Measurements from ENCODE around the gene SCT. TPM values are rescaled to one million over a fixed set of nuclear protein-coding genes. Genes with fewer than 3 reads are reported as not detected.

Gene SCT
- total and polyA plus RNA-seq, 2 of the 4 experiments (the other 2 are of a cell fraction) = not detected

DNA sequence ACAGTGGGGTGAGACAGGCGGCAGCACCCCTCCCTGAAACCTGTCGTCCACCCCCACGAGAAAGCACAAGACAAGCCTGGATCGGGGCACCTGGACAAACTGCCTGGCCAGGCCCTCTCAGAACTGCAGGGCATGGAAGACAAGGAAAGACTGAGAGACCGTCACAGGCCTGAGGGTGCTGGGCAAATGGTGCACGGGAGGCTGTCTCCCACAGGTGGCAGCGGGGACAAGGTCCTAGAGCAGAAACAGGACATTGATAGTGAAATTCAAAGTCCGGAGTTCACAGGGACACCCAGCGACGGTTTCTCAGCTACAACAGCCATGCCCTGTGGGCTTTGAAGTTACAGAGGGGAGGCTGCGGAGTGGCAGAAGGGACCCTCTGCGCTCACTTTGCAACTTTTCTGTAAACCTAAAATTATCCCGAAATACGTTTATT is 30.7 kb upstream of the SCT start:
- in situ Hi-C loops (cut with MboI; ENCODE audit: low sequenced_read_pairs) (no loop called here), dilution Hi-C loops (cut with HindIII; ENCODE audit: low sequenced_read_pairs, unreplicated experiment) (no loop called here), intact Hi-C loops (cut with micrococcal nuclease) (no loop called here)
- Histone ChIP-seq H3K4ac (ENCODE audit: low read depth, low read length) (no peak overlapping the region), H2BK5ac (ENCODE audit: low read depth, low read length, poor library complexity, severe bottlenecking) (no peak overlapping the region), H4K8ac (ENCODE audit: low read depth in 2 of 2, low read length in 2 of 2) (no peak overlapping the region), H3K9ac (ENCODE audit: low read depth, low read length) (no peak overlapping the region), H3K4me3 (ENCODE audit: insufficient read depth, low read depth, low read length) (no peak overlapping the region), H2BK20ac (ENCODE audit: low read depth, low read length) (no peak overlapping the region), H2AFZ (replicated peaks; ENCODE audit: low read length, poor library complexity) (no peak overlapping the region), H3K18ac (ENCODE audit: low read depth, low read length) (no peak overlapping the region), H3K27me3 (ENCODE audit: control insufficient read depth, insufficient read depth, low read length) (no peaks in the 10 kb centered on the region), H2AK5ac (ENCODE audit: low read depth, low read length) (no peak overlapping the region), H4K20me1 (ENCODE audit: insufficient read depth, low read length) (peaks cover 8% of the 10 kb centered on the region), H3K4me2 (ENCODE audit: low read depth, low read length) (no peak overlapping the region), H3K14ac (replicated peaks; ENCODE audit: low read depth, low read length) (no peak overlapping the region), H4K91ac (ENCODE audit: insufficient read depth, low read depth, low read length) (no peak overlapping the region), H3K9me3 (ENCODE audit: control insufficient read depth, insufficient read depth, low read length) (no peaks in the 10 kb centered on the region), H3K56ac (ENCODE audit: extremely low read depth, insufficient read depth, low read length) (no peak overlapping the region), H3K27ac (ENCODE audit: insufficient read depth, low read length) (no peak overlapping the region), H3K79me1 (ENCODE audit: low read depth in 1 of 2, low read length in 2 of 2) (peaks cover 5 to 6% of the 10 kb centered on the region in 2 experiments; a peak in 2 of 4 replicates), H3K9me1 (ENCODE audit: insufficient read depth, low read length) (no peaks in the 10 kb centered on the region), H3K23ac (ENCODE audit: low read depth, low read length) (no peak overlapping the region), H3K4me1 (ENCODE audit: control insufficient read depth, insufficient read depth, low read length) (no peaks in the 10 kb centered on the region), H4K5ac (ENCODE audit: low read depth, low read length) (no peak overlapping the region), H3K36me3 (ENCODE audit: control insufficient read depth, insufficient read depth, low read length) (peaks cover 22% of the 10 kb centered on the region), H2AK9ac (replicated peaks; ENCODE audit: low read depth, low read length, poor library complexity) (no peak overlapping the region), H2BK120ac (ENCODE audit: low read depth, low read length) (no peak overlapping the region), H2BK15ac (ENCODE audit: low read depth, low read length) (no peak overlapping the region)
- ATAC-seq (ENCODE audit: low read depth) (no peak), DNase-seq (no peak)
- no peak for TF ChIP-seq SMC3 (IDR thresholded peaks at IDR 0.05; ENCODE audit: low read depth, low read length)
- TF ChIP-seq RCOR1 (IDR thresholded peaks at IDR 0.05; ENCODE audit: insufficient replicate concordance, low read length) = no peak
- TF ChIP-seq CHD1 (IDR thresholded peaks at IDR 0.05; ENCODE audit: low read depth, low read length) = no peak
- TF ChIP-seq, protein P1, sequence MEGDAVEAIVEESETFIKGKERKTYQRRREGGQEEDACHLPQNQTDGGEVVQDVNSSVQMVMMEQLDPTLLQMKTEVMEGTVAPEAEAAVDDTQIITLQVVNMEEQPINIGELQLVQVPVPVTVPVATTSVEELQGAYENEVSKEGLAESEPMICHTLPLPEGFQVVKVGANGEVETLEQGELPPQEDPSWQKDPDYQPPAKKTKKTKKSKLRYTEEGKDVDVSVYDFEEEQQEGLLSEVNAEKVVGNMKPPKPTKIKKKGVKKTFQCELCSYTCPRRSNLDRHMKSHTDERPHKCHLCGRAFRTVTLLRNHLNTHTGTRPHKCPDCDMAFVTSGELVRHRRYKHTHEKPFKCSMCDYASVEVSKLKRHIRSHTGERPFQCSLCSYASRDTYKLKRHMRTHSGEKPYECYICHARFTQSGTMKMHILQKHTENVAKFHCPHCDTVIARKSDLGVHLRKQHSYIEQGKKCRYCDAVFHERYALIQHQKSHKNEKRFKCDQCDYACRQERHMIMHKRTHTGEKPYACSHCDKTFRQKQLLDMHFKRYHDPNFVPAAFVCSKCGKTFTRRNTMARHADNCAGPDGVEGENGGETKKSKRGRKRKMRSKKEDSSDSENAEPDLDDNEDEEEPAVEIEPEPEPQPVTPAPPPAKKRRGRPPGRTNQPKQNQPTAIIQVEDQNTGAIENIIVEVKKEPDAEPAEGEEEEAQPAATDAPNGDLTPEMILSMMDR (conservative IDR thresholded peaks at IDR 0.05; ENCODE audit: low read depth, low read length) = no peak
- TF ChIP-seq MAZ (IDR thresholded peaks at IDR 0.05; ENCODE audit: borderline replicate concordance, low read depth, low read length) = no peak
- TF ChIP-seq FOS (IDR thresholded peaks at IDR 0.05; ENCODE audit: low read depth, low read length) = no peak
- no peak for TF ChIP-seq MAFK (IDR thresholded peaks at IDR 0.05; ENCODE audit: low read depth, low read length)
- no peak for TF ChIP-seq MXI1 (IDR thresholded peaks at IDR 0.05; ENCODE audit: borderline replicate concordance, low read depth, low read length)
- no peak for TF ChIP-seq NFE2L2 (IDR thresholded peaks at IDR 0.05; ENCODE audit: low read depth, low read length)
- TF ChIP-seq, protein P2, sequence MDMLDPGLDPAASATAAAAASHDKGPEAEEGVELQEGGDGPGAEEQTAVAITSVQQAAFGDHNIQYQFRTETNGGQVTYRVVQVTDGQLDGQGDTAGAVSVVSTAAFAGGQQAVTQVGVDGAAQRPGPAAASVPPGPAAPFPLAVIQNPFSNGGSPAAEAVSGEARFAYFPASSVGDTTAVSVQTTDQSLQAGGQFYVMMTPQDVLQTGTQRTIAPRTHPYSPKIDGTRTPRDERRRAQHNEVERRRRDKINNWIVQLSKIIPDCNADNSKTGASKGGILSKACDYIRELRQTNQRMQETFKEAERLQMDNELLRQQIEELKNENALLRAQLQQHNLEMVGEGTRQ (IDR thresholded peaks at IDR 0.05; ENCODE audit: low read depth, low read length) = no peak
- no peak for TF ChIP-seq POLR2A (IDR thresholded peaks at IDR 0.05; ENCODE audit: low read depth, low read length)
- TF ChIP-seq BHLHE40 (IDR thresholded peaks at IDR 0.05; ENCODE audit: low read depth, low read length) = no peak
- no peak for TF ChIP-seq RFX5 (IDR thresholded peaks at IDR 0.05; ENCODE audit: low read depth, low read length)
- no peak for TF ChIP-seq CEBPB (IDR thresholded peaks at IDR 0.05; ENCODE audit: low read depth, low read length)
- no peak for TF ChIP-seq RAD21 (IDR thresholded peaks at IDR 0.05; ENCODE audit: low read length)
- TF ChIP-seq, protein P3, sequence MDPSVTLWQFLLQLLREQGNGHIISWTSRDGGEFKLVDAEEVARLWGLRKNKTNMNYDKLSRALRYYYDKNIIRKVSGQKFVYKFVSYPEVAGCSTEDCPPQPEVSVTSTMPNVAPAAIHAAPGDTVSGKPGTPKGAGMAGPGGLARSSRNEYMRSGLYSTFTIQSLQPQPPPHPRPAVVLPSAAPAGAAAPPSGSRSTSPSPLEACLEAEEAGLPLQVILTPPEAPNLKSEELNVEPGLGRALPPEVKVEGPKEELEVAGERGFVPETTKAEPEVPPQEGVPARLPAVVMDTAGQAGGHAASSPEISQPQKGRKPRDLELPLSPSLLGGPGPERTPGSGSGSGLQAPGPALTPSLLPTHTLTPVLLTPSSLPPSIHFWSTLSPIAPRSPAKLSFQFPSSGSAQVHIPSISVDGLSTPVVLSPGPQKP (IDR thresholded peaks at IDR 0.05; ENCODE audit: borderline replicate concordance, low read depth, low read length) = no peak
- POLR2A ChIA-PET (ENCODE audit: unreplicated experiment) = no interaction called here
- BruUV-seq (replicated peaks) = no TSS peak
- CTCF ChIA-PET = no interaction called here
- no CpG with 5 or more reads among the region's 14 CpGs for WGBS, 2 experiments (ENCODE audit: extremely low coverage in 2 of 2, insufficient read length in 1 of 2)

Measured in IMR-90 (cell line).